GM10847 (cell line): Measurements from ENCODE around the gene MCRIP2.

ENCODE experiments used
- POLR2A ChIP-seq: IDR thresholded peaks from 2 replicates; pipeline ENCODE4 v1.6.1; 2011; ENCODE audit not compliant: insufficient read length; ENCODE audit errors: extremely low read depth

MCRIP2 gene

DNA sequence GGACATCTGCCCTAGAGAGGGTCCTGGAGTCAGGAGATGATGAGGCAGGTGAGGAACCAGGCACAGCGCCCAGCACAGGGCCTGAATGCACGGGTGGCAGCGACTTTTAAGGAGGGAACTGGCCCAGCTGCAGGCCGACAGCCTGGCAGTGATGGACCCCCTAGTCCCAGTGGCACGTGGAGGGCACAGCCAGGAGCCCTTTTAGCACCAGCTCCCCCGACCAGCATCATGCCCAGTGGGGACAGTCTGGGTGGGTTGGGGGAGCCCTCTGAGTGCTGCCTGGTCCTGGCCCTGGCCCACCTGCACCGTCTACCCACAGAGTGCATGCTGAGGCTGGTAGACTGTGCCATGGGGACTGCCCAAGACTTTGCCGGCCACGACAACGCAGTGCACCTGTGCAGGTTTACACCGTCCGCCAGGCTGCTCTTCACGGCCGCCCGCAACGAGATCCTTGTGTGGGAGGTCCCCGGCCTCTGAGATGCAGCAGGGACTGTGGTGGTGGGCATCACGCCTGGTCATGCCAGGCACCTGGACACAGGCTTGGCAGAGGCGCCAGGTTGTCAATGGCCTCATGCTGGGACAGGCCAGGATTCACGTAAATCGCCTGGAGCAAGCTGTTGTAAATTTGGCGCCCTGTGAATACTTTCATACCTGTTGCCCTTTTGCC lies 25.6 kb downstream of the MCRIP2 start:
- no peak for TF ChIP-seq POLR2A

DNA sequence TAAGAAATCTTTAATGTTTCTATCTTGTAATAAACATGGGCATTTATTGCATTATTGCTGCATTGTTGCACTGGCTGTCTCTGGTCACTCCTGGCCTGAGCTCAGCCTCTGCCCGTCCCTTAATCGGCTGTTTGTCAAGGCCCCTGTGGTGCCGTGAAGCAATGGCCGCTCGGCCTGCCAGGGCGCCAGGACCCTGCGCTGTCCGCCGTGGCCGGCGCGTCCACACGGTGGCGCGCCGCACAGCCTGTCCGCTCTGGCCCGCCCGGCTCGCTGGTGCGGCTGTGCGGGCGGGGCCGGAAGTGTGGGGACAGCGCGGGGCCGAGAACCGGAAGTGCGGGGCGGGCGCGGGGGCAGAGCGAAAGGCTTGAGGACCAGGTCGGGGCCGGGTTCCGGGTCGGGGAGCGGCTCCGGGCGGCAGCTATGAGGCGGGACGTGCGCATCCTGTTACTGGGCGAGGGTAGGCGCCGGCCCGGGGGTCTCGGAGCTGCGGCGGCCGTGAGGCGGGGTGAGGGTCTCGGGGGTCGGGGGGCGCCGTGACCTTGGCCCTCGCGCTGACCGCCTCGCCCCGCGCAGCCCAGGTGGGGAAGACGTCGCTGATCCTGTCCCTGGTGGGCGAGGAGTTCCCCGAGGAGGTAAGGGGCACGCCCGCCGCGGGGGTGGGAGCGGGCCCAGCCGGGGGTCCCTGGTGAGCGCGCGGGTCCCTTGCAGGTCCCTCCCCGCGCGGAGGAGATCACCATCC lies 26.3 kb downstream of the MCRIP2 start, which contains the start of gene RHOT2:
RHOT2 (plus strand) TSS at position 353 of the 739 bp plus-strand sequence; CDS start at position 421, 68 bp downstream.
- peak; percentile 91 for TF ChIP-seq POLR2A

DNA sequence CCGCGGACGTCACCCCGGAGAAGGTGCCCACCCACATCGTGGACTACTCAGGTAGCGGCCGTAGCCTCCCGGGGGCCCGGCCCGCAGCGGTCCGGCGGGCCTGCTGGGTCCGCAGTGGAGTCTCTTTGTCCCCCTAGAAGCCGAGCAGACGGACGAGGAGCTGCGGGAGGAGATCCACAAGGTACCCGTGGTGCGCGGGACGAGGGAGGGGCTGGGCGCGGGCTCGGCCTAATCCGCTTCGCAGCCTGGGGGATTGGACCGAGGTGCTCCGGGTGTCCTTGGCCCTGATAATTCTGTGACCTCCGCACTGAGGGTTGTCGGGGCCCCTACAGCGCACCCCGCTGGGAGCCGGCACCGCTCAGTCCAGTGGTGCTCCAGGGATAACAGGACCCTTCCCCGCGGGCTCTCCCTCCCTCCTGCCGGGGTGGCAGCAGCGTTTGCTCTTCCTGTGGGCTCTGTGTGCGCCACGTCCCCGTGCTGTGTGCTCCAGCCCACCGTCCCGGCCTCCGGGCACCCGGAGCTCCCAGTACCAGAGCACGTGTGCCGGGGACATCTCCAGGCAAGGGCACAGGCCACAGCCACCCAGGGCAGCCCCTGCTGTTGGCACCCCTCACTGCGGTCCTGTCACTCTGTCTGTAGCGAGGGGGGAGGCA lies 27.0 kb downstream of the MCRIP2 start:
- no peak for TF ChIP-seq POLR2A

DNA sequence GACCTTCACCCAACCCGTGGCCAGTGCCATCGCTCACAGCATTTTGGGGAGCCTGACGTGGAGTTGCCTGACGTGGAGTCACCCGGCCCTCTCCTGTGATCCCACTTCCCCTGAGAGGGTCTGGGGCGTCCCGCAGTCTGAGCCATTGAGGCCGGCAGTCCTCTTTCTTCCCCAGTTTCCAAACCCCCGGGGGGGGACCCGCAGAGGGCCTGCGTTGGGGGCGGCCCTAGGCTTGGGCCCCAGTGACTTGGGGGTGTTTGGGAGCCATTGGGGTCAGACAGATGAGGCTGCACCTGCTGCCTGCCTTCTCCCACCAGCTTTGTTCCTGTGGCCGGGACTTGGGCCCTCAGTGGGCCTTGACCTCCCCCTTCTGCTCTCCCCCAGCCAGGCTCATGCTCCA lies 28.0 kb downstream of the MCRIP2 start:
- no peak for TF ChIP-seq POLR2A

DNA sequence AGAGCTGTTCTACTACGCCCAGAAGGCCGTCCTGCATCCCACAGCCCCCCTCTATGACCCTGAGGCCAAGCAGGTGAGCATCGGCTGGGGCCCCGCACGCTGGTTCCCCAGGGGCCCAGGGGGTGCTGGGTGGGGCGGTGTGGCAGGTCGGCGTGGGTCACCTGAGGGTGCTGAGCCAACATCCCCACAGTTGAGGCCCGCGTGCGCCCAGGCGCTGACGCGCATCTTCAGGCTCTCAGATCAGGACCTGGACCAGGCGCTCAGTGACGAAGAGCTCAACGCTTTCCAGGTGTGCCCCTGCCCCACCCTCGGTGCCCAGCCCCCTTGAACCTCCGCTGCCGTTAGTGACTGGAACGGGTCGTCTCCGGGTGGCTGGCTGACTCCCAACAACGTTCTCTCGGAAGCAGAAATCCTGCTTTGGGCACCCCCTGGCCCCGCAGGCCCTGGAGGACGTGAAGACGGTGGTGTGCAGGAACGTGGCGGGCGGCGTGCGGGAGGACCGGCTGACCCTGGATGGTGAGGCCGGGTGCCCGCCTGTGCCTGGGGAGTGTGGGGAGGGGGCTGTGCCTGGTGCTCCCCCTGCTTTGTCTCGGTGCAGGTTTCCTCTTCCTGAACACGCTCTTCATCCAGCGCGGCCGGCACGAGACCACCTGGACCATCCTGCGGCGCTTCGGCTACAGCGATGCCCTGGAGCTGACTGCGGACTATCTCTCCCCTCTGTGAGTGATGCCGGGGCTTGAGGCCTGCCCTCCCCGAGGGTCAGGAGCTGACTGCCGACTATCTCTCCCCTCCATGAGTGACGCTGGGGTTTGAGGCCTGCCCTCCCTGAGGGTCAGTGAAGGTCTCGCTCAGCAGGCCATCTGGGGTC lies 29.1 kb downstream of the MCRIP2 start:
- TF ChIP-seq POLR2A: no peak

DNA sequence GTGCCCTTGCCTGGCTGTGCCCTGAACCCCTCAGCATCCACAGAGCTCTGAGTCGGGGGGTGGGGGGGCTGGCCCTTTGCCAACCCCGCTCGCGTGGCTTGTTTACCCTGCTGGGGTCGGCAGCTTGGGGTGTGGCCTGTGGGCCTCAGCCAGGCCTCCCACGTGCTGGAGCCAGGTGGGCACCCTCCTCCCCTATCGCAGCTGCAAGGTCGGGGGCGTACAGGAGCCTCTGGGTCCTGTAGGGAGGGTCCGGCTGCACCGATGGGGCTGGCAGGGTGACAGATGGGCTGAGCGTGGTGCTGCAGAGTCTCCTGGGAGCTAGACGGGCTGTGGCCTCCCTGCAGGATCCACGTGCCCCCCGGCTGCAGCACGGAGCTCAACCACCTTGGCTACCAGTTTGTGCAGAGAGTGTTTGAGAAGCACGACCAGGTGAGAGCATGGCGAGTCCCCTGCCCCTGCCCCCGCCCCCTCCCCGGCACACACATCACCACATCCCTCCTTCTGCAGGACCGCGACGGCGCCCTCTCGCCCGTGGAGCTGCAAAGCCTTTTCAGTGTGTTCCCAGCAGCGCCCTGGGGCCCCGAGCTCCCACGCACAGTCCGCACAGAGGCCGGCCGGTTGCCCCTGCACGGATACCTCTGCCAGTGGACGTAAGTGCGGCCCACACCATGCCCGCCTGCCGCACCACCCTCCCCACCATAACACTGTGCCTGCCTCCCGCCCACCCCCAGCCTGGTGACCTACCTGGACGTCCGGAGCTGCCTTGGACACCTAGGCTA lies 29.9 kb downstream of the MCRIP2 start:
- TF ChIP-seq POLR2A: no peak

DNA sequence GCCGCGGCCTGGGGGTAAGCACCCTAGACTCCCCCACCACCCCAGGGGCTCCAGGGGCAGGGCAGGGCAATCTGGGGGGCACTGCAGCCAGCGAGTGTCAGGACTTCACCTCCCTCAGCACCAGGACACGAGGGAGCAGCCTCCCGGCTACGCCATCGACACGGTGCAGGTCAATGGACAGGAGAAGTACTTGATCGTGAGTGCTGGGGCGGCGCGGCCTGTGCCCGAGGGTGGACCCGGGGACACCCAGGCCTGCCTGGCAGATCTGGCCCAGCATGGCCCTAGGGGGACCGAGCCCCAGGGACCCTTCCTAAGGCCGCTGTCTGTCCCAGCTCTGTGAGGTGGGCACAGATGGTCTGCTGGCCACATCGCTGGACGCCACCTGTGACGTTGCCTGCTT lies 30.7 kb downstream of the MCRIP2 start:
- no peak for TF ChIP-seq POLR2A

DNA sequence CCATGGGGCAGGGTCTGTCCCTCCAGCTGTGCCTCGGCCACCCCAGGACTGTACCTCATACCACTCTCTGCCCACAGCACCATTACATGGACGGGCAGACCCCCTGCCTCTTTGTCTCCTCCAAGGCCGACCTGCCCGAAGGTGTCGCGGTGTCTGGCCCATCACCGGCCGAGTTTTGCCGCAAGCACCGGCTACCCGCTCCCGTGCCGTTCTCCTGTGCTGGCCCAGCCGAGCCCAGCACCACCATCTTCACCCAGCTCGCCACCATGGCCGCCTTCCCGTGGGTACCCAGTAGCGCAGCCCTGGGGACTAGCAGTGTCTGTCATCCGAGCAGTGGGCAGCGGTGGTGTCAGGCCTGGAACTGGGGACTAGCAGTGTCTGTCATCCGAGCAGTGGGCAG lies 31.2 kb downstream of the MCRIP2 start:
- TF ChIP-seq POLR2A: no peak

DNA sequence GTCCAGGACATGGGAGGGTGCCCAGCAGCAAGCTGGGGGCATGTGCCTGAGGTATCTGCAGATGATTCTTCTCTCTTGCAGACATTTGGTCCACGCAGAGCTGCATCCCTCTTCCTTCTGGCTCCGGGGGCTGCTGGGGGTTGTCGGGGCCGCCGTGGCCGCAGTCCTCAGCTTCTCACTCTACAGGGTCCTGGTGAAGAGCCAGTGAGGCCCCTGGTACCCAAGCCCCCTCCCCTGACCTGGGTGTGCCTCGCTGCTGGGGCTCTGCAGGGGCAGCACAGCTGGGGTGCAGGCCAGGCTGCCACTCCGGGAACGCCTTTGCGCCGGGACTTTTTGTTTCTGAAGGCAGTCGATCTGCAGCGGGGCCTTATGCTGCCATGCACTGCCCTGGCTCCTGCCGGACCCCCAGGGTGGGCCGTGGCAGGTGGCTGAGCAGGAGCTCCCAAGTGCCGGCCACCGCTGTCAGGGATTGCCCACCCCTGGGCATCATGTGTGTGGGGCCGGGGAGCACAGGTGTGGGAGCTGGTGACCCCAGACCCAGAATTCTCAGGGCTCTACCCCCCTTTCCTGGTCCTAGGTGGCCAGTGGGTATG lies 31.9 kb downstream of the MCRIP2 start:
- TF ChIP-seq POLR2A: no peak

DNA sequence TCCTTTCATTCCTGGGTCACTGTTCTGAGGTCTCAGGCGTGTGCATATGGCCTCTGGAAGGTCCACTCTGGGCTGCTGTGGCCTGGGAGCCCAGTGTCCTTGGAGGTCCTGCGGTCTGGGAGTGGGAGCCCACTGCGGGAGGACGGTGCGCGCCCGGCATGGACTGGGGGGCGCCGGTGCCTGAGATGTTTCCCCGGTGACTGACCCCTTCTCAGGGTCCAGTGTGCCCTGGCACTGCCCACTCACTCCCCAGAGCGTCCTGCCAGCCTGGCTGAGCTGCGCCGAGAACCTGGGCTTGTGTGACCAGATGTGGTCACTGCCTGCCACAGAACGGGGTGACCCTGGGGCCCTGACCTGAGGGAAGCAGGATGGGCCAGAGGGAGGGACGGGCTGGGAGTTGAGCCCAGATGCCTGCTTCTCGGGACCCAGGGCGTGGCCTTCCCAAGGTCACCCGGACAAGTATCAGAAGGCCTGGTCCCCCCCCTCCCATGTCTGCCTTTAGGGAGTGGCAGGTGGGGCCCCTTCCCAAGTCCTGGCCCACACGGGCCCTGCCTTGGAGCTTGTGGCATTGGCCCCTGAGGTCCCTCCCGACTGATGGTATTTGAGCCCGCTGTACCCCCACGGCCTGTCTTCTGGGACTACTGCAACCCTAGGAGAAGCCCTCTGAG lies 32.7 kb downstream of the MCRIP2 start:
- no peak for TF ChIP-seq POLR2A

DNA sequence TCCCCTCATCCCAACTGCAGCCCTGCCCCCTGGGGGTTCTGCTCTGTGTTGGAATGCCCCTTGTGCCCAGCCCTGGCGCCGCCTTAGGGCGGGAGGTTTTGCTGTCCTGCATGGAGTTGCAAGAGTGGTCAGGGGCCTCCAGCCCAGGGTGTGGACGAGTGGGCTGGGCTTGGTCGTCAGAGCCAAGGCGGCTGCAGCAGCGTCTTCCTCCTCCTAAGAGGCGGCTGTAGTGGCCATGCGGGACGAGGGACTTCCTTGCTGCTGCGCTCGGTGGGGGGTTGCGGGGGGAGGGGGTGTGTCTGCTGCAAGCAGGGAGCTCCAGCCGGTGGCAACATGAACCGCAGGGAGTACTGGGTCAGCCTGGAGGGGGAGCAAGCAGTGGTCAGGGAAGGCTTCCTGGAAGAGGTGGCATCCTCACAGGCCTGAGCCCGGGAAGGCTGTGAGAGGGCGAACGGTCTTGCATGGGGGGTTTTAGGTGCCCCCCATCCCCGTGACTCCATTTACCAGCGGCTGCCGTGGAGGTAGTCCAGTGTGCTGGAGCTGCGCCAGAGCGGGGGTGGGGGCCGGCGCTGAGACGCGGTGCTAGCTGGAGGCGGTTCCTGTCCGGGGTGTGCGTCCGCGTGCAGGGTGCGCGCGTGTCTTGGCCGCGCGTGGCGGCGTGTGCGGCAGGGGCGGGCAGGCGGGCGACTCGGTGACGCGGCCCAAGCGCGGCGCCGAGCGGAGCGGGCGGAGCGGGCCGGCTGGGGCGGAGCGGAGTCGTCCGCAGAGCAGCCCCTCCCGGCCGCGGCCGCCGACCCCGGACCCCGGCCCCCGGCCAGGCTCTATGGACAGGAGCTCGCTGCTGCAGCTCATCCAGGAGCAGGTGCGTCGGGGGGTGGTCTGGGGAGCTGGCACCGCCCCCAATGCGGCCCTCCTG lies 33.6 kb downstream of the MCRIP2 start, which contains the start of gene RHBDL1:
RHBDL1 (plus strand) TSS at position 704 of the 916 bp plus-strand sequence; CDS start at position 824, 120 bp downstream.
- no peak for TF ChIP-seq POLR2A

DNA sequence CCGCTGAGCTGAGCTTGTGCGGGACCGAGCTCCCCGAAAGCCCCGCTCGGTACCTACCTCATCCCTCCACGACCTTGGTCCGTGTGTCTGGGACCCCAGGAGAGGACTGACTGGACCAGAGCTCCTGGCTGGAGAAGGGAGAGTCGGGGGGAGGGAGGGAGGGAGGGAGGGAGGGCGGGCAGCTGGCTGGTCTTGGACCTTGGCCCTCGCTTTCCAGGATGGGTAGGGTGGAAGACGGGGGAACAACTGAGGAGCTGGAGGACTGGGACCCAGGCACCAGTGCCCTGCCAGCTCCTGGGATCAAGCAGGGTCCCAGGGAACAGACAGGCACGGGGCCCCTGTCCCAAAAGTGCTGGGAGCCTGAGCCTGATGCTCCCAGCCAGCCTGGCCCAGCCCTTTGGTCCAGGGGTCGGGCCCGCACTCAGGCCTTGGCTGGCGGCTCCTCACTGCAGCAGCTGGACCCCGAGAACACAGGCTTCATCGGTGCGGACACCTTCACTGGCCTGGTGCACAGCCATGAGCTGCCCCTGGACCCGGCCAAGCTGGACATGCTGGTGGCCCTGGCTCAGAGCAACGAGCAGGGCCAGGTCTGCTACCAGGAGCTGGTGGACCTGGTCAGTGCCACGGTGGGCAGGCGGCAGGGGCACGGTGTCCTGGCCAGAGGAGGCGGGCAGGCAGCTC lies 34.4 kb downstream of the MCRIP2 start:
- no peak for TF ChIP-seq POLR2A
